Endometrium (tissue), 2 donors: ENCODE data around the gene MCOLN2.

Experiments
- FAIRE-seq: peaks from 2 replicates; lab custom pipeline; 2012; peaks lifted over from hg19 to GRCh38; lab: Jason Lieb, UNC
- donor health status: control.
- donor health status: control.

MCOLN2 gene

DNA sequence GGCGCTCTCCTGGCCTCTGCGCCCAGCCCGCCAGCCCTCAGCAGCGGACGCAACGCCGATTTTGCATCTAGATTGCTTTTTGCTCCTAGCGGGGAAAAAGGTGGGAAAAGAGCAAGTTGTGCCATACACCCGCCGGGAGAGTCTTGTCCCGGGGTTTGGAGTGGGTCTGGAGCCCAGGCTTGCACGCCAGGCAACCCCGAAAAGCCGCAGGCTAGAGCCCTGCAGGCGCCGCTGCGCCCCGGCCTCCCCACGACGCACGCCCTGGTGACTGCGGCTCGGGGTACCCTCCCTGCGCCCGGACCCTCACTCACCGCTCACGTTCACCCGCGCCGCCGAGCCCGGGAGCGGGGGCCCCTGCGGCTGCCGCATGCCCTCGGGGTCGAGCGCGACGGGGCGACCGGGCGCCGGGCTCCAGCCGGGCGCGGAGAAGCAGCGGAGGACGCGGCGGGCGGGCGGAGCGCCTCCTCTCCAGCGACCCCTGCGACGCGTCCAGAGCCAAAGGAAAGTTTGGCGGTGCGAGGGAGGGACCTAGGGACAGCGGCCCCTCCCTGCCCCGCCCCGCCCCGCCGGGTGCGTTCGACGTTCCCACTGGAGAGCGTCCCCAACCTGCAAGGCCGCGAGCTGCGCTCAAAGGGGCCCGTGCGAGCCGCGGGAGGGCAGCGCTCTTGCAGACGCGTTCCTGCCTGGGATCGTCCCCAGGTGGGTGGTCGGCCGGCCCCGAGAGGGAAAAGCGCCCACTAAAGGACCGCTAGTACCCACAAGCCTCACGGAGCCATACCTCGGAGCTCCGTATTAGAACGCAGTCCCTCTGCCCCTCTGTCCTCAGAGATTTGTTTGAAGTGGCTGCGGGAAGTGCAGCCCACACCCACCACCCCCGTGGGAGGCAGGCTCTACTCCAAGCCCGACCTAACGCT, 104.0 kb downstream of the MCOLN2 start, which contains the start of gene LPAR3:
TSS of gene LPAR3 (minus strand) at position 502 of the 914 bp plus-strand sequence. CDS start 27,086 bp downstream, outside the sequence.
- no peak for FAIRE-seq

DNA sequence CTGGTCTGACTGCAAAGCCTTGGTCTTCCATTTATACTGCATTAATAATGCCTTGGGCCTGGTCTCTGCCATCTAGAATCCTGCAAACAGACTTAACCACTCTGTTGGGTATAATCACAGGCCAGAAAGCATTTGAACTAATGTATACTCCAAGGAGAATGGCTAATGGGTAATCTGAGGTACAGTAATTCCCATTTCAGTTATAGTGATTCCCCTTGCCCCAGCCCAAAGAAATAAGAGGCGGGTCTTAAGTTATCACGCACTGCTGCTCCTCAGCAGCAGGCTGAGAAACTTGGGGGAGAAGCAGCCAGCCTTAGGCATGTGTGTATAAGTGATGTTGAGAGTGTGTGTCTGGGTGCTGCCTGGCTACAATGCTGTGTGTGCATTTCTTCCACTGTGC, 106.3 kb downstream of the MCOLN2 start:
- FAIRE-seq = no peak

DNA sequence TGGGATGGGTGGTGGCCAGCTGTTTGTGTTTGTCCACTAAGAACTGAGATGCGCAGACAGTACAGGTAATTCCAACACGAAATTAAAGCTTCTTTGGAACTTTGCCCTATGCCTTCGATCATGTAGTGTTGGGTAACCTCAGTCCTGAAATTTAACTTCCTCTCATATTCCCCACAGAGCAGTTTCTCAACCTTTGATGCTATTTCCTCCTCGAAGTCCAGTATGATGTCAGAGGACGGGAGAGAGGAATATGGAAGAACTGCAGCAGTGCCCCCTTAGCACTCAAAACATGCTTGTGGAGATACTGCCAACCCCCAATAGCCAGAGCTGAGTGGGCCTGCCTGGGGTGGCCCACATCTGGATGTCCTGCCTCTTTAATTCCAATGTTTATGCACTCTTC, 107.5 kb downstream of the MCOLN2 start:
- FAIRE-seq = no peak

DNA sequence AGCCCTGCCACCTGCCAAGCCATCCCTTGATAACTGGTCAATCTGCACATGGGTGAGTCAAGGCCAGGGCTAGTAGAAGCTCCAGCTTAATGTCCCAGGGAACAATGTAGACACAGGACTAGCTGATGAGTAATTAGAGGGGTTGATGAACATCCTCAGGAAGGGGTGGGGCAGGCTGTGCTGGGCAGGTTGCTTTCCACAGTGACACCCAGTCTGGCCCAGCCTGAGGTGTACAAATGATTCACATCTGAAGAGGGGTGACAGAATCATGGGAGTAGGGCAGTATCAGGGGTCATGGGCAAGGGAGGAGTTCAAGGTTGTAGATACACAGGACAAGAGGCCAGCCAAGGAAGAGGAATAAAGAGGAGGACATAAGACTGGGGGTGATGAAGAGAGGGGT, 108.2 kb downstream of the MCOLN2 start:
- FAIRE-seq = no peak

DNA sequence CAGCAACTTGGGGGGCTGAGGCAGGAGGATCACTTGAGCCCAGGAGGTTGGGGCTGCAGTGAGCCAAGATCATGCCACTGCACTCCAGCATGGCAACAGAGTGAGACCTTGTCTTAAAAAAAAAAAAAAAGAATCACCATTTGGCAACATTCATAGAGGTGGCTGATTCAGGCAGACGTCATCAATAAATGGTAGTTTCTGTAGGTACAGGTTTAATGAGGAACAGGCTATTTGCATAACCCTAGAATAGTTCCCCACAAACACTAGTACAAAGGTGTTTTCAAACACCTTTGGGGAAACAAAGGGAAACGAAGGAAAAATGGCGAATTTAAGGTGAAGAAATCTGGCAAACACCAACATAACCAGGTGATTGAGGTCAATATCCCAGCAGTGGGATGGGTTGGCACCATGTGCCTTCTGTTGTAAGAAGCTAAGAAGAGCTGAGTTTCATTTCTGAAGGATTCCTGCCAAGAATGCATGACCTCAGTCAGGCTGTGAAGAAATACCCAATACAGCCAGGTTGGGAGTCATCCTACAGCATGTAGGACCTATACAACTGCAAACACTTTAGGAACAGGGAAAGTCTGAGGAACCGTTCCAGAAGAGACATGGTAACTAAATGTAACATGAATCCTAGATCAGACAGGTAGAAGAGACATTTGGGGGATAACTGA, 109.5 kb downstream of the MCOLN2 start:
- FAIRE-seq = no peak

DNA sequence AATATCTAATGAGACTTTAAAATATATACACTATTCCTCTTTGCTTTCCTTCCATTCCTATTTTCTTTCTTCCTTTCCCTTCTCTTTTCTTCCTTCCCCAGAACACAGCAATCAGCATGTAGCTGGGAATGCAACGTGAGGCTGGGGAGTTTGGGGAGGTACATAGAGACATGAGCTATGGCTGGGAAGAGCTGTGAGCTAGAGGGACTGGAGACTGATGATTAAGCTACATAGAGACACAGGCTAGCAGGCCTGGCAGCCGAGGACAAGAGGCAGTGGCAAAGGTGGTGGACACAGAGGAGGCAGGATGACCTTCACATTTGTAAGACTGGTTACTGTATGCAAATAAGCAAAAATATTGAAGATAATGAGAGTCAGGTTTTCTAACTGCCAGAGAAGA, 111.4 kb downstream of the MCOLN2 start:
- FAIRE-seq = no peak

DNA sequence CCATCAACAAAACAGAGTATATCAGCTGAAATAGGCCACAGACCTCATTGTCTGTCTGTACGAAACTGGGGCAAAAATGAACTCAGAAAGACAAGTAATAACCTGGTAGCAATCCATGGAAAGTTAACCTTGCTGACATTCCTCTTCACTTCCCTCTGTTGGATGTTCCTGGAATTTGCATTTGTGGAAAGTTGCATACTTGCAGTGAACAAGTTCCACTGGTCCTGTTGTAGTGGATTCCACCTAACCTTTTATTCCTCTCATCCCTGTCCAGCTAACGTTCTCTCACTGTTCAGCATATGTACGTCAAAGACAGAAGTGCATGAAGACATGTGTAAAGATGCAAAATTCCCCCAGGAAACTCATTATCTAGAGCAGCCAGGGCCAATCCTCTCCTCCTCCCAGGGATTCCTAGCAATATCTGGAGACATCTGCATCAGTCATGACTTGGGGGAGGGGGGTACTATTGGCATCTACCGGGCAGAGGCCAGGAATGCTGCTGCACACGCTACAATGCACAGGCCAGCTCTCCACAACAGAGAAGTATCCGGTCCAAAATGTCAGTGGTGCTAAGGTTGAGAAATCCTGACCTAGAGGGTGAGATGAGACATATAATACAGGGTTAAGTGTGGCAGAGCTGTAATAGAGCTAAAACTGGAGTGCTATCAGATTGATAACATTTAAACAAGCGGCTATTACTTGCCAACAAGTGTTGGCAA, 112.1 kb downstream of the MCOLN2 start:
- no peak for FAIRE-seq

DNA sequence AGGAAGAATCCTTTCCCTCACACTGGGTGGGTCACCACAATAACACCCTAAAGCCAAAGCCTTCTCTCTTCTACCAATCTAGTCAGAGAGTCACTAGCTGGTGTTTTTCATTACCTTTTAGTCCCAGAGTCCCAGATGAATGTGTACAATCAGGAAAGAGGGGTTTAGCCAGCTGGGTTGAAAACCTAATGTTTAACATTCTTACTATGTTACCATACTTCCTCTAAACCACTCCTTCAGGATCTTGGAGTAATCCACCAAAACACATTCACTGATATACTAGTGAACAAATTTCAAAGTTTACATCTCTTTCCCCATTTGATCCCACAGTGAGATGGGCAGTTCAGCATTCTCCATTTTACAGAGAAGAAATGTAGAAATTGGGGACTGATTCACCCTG, 113.6 kb downstream of the MCOLN2 start:
- FAIRE-seq = no peak

DNA sequence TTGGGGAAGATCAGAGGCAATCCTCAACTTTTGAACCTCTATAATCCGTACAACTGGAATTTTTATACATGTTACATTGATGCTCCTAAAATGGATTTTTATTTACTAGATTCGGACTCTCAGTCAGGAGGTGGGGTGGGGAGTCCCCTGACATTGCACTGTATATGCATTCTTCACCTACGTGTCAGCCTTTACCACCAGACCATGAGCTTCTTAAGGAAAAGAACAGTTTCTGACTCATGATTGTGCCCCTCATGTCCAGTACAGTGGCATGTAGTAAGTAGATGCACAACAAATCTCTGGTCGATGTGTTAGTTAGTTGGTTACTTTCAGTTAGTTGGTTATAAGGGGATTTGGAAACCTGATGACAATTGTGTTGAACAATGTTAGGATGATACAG, 119.3 kb downstream of the MCOLN2 start:
- no peak for FAIRE-seq

DNA sequence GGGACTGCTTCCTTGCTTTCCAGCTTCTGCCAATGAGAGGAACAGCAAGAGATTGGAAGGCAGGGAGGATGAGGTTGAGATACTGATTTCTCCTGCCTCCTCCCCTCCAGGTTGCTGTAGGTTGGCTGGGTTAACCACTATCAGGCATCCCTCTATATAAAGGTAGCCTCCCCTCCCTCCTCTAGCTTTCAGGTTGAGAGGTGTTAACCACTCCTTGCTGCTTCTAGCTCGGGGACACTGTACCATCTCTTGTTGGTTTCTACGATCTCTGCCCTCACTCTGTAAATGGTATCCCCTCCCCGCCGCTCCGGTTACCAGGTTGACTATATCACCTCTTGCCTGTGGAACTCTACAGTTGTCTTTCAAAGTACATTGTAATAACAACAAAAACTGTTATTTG, 120.6 kb downstream of the MCOLN2 start:
- FAIRE-seq = no peak
